Endodermal cell (in vitro differentiated cells): ENCODE data around the gene SPRR3. TPM values are rescaled to one million over a fixed set of nuclear protein-coding genes. Genes with fewer than 3 reads are reported as not detected.

Experiments used
- DNase-seq: peaks from one replicate; pipeline ENCODE4 v3.0.0-alpha.2; 2017
- H3K27ac ChIP-seq: 2 replicates; pipeline ENCODE4 v1.5.1; 2013; ENCODE audit warnings: mild to moderate bottlenecking, low read depth, low read length, moderate library complexity
- H3K27me3 ChIP-seq: 2 replicates; pipeline ENCODE4 v1.6.1; 2013; ENCODE audit warnings: mild to moderate bottlenecking, low read length, moderate library complexity; ENCODE audit not compliant: insufficient read depth, control insufficient read depth, poor library complexity, severe bottlenecking
- H3K36me3 ChIP-seq: 2 replicates; pipeline ENCODE4 v1.7.0; 2013; ENCODE audit warnings: mild to moderate bottlenecking, low read length, moderate library complexity; ENCODE audit not compliant: control insufficient read depth, insufficient read depth
- H3K4me1 ChIP-seq: one replicate; pipeline ENCODE4 v1.7.0; 2013; ENCODE audit warnings: low read length; ENCODE audit not compliant: control insufficient read depth, insufficient read depth
- H3K4me3 ChIP-seq: 2 replicates; pipeline ENCODE4 v1.5.1; 2013; ENCODE audit warnings: mild to moderate bottlenecking, low read length, moderate library complexity
- H3K9ac ChIP-seq: 2 replicates; pipeline ENCODE4 v1.6.1; 2013; ENCODE audit warnings: mild to moderate bottlenecking, low read length, moderate library complexity; ENCODE audit not compliant: poor library complexity, severe bottlenecking; ENCODE audit errors: extremely low read depth
- H3K9me3 ChIP-seq: 2 replicates; pipeline ENCODE4 v1.6.1; 2013; ENCODE audit warnings: mild to moderate bottlenecking, low read length, moderate library complexity; ENCODE audit not compliant: control insufficient read depth
- H3K27ac Mint-ChIP-seq: 2 replicates; pipeline ENCODE4 v1.8.0; 2020; ENCODE audit warnings: mixed read lengths
- H3K27me3 Mint-ChIP-seq: 2 replicates; pipeline ENCODE4 v1.8.0; 2021; ENCODE audit warnings: mild to moderate bottlenecking, mixed read lengths; ENCODE audit not compliant: insufficient read depth
- H3K36me3 Mint-ChIP-seq: 2 replicates; pipeline ENCODE4 v1.8.0; 2020; ENCODE audit warnings: low read depth, mixed read lengths
- H3K4me1 Mint-ChIP-seq: 2 replicates; pipeline ENCODE4 v1.8.0; 2020; ENCODE audit warnings: mixed read lengths
- H3K4me3 Mint-ChIP-seq: 2 replicates; pipeline ENCODE4 v1.8.0; 2020; ENCODE audit warnings: mild to moderate bottlenecking, moderate library complexity, mixed read lengths
- H3K9me3 Mint-ChIP-seq: 2 replicates; pipeline ENCODE4 v1.8.0; 2020; ENCODE audit warnings: mild to moderate bottlenecking, mixed read lengths
- WGBS, 2 experiments: methylation state at CpG; one replicate each; pipeline versions ENCODE4 v1.1.5 to v1.1.7; 2013; ENCODE audit warnings: missing lambda C conversion rate in 2 of 2, mixed read lengths in 1 of 2; ENCODE audit not compliant: insufficient coverage in 1 of 2, insufficient read length in 1 of 2; 5-methylcytosine and 5-hydroxymethylcytosine counted together
- total RNA-seq, 2 donors: library from RNA; stranded (reverse); fragmentation: NEBNext Ultra II Directional in 1 of 2; extraction: Animal tissue kit (Norgen Biotek cat#: 25700) in 1 of 2; gene quantifications; 2 replicates in 1 of 2; 3 replicates in 1 of 2; pipeline ENCODE4 v1.2.1, GENCODE V29; 2021
- TF ChIP-seq, protein P1 (sequence below): fragments of 200-600 bp; sonication (generic); conservative IDR thresholded peaks from 2 replicates; pipeline ENCODE4 v1.5.0; 2021; ENCODE audit warnings: antibody characterized with exemption, mild to moderate bottlenecking

SPRR3 gene
- total RNA-seq, 2 donors from 2014 or later = not detected

GRCh38 chr1:152968248-152968647, 33.3 kb upstream of the SPRR3 start:
- Histone ChIP-seq H3K36me3 (no peaks in the 10 kb centered on the region), H3K4me3 (no peak overlapping the region), H3K9ac (no peak overlapping the region), H3K9me3 (peaks cover 11% of the 10 kb centered on the region), H3K4me1 (no peaks in the 10 kb centered on the region), H3K27me3 (no peaks in the 10 kb centered on the region), H3K27ac (no peak overlapping the region)
- Mint-ChIP-seq H3K4me1 (no peaks in the 10 kb centered on the region), H3K27ac (no peak overlapping the region), H3K9me3 (peaks cover 44% of the 10 kb centered on the region), H3K36me3 (no peaks in the 10 kb centered on the region), H3K27me3 (peaks cover 3% of the 10 kb centered on the region), H3K4me3 (no peak overlapping the region)
- DNase-seq = no peak
- TF ChIP-seq, protein P1, sequence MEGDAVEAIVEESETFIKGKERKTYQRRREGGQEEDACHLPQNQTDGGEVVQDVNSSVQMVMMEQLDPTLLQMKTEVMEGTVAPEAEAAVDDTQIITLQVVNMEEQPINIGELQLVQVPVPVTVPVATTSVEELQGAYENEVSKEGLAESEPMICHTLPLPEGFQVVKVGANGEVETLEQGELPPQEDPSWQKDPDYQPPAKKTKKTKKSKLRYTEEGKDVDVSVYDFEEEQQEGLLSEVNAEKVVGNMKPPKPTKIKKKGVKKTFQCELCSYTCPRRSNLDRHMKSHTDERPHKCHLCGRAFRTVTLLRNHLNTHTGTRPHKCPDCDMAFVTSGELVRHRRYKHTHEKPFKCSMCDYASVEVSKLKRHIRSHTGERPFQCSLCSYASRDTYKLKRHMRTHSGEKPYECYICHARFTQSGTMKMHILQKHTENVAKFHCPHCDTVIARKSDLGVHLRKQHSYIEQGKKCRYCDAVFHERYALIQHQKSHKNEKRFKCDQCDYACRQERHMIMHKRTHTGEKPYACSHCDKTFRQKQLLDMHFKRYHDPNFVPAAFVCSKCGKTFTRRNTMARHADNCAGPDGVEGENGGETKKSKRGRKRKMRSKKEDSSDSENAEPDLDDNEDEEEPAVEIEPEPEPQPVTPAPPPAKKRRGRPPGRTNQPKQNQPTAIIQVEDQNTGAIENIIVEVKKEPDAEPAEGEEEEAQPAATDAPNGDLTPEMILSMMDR = no peak
- 54 to 71% methylated on average over 1 to 2 of the region's 2 CpGs for WGBS, 2 experiments

- no peak overlapping the region for H3K9ac ChIP-seq
- peaks cover 9% of the 10 kb centered on the region for H3K9me3 ChIP-seq
- H3K4me1 ChIP-seq = no peaks in the 10 kb centered on the region
- H3K9me3 Mint-ChIP-seq = peaks cover 45% of the 10 kb centered on the region
- TF ChIP-seq, protein P1 = no peak
- WGBS, 2 experiments = 45 to 71% methylated on average over 2 of the region's 2 CpGs
- no peak overlapping the region for H3K27ac ChIP-seq
- no peak for DNase-seq
- no peaks in the 10 kb centered on the region for H3K36me3 ChIP-seq
- no peak overlapping the region for H3K4me3 Mint-ChIP-seq
- no peaks in the 10 kb centered on the region for H3K4me1 Mint-ChIP-seq
- H3K27ac Mint-ChIP-seq = no peak overlapping the region
- H3K27me3 ChIP-seq = no peaks in the 10 kb centered on the region
- peaks cover 7% of the 10 kb centered on the region for H3K27me3 Mint-ChIP-seq
- no peak overlapping the region for H3K4me3 ChIP-seq
- H3K36me3 Mint-ChIP-seq = no peaks in the 10 kb centered on the region
These were observed 32.5 kb upstream of the SPRR3 start for GRCh38 chr1:152969036-152969435.

GRCh38 chr1:152970495-152970894, 31.1 kb upstream of the SPRR3 start, which contains the start of gene SPRR4:
TSS of gene SPRR4 (plus strand) at chr1:152970648. CDS start at chr1:152971891, 1,243 bp downstream.
- H3K4me1 ChIP-seq = no peaks in the 10 kb centered on the region
- H3K36me3 ChIP-seq = no peaks in the 10 kb centered on the region
- peaks cover 36% of the 10 kb centered on the region for H3K9me3 Mint-ChIP-seq
- no peak within 1 kb of the TSS for H3K4me3 Mint-ChIP-seq
- no peaks in the 10 kb centered on the region for H3K27me3 ChIP-seq
- no peaks in the 10 kb centered on the region for H3K4me1 Mint-ChIP-seq
- TF ChIP-seq, protein P1 = no peak
- H3K9me3 ChIP-seq = peaks cover 12% of the 10 kb centered on the region
- H3K9ac ChIP-seq = no peak within 1 kb of the TSS
- no peak within 1 kb of the TSS for H3K4me3 ChIP-seq
- peaks cover 7% of the 10 kb centered on the region for H3K27me3 Mint-ChIP-seq
- DNase-seq = no peak
- 71 to 91% methylated on average over 6 of the region's 6 CpGs for WGBS, 2 experiments
- H3K27ac ChIP-seq = no peak within 1 kb of the TSS
- no peaks in the 10 kb centered on the region for H3K36me3 Mint-ChIP-seq
- H3K27ac Mint-ChIP-seq = no peak within 1 kb of the TSS
